Activated CD4-positive, alpha-beta T cell treated with anti-CD3 and anti-CD28 coated beads, Interleukin-2, Interleukin-6, amounts not matched to agents 100 ng/mL and 50 ng/mL, durations not matched to agents 16 hours and 8 hours (primary cell): Measurements from ENCODE around the gene LLGL2.
"Not testable (repeated sequence)": the region's sequence is repeated elsewhere in the genome, so short reads cannot be mapped to it uniquely, and the experiment has no call there.

ENCODE experiments used
- DNase-seq: peaks from one replicate; pipeline ENCODE4 v3.0.0-alpha.2; 2020

LLGL2 gene

DNA sequence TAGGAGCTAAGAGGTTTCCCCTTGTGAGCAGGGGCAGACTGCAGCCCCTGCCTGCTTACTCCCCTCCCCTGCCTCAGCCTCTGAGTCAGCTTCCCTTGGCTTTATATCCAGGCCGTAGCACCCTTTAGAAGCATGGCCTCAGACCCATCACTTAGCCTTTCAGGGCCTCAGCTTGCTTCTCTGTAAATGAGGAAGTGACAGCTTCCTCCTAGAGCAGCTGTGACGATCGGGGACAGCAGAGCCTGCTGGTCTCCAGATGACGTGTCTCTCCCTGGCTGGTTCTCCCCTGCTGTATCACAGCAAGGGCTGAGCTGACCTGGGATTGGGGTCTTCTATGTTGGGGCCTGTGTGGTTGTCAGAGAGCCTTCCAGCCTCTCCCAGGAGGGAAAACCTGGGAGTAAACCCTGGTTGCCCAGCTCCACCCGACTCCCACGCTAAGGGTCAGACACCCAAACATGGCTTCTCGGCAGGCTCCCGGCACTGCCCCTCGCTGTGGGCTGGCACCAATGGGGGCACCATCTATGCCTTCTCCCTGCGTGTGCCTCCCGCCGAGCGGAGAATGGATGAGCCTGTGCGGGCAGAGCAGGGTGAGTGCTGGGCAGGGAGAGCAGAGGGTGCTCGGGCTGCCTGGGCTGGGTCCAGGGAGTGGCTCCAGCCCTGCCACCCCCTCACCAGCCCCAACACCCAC, 45.8 kb downstream of the LLGL2 start:
- no peak for DNase-seq

DNA sequence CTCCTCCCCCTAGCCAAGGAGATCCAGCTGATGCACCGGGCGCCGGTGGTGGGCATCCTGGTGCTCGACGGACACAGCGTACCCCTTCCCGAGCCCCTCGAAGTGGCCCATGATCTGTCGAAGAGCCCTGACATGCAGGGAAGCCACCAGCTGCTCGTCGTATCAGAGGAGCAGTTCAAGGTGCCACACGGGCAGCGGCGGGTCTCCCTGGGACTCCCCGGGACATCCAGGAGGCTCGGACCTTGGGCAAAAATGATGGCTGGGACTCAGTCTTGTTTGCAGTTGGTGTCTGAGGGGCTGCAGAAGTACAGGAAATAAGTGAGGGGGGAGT, 46.4 kb downstream of the LLGL2 start:
- DNase-seq = no peak

DNA sequence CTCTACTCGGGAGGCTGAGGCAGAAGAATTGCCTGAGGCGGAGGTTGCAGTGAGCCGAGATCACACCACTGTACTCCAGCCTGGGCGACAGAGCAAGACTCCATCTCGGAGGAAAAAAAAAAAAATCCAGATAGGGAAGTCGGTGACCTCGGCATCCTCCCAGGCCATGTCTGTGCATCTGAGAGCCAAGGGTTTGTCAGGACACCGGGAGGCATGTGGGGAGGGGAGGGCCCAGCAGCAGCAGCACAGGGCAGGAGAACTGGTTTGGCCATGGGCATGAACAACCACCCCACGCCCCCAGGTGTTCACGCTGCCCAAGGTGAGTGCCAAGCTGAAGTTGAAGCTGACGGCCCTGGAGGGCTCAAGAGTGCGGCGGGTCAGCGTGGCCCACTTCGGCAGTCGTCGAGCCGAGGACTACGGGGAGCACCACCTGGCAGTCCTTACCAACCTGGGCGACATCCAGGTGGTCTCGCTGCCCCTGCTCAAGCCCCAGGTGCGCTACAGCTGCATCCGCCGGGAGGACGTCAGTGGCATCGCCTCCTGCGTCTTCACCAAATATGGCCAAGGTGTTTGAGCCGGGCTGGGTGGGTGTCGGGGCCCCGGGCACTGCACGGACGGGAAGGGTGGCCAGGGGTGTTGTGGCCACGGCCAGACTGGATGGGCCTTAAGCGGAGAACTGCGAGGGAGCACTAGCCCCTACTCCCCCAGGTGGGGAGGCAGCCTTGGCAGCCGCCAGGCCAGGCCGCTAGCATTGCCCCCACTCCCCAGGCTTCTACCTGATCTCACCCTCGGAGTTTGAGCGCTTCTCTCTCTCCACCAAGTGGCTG, 47.4 kb downstream of the LLGL2 start:
- no peak for DNase-seq

GRCh38 chr17:75573540-75573957, 48.1 kb downstream of the LLGL2 start:
- no peak for DNase-seq

GRCh38 chr17:75573994-75574393, 48.5 kb downstream of the LLGL2 start:
- no peak for DNase-seq

DNA sequence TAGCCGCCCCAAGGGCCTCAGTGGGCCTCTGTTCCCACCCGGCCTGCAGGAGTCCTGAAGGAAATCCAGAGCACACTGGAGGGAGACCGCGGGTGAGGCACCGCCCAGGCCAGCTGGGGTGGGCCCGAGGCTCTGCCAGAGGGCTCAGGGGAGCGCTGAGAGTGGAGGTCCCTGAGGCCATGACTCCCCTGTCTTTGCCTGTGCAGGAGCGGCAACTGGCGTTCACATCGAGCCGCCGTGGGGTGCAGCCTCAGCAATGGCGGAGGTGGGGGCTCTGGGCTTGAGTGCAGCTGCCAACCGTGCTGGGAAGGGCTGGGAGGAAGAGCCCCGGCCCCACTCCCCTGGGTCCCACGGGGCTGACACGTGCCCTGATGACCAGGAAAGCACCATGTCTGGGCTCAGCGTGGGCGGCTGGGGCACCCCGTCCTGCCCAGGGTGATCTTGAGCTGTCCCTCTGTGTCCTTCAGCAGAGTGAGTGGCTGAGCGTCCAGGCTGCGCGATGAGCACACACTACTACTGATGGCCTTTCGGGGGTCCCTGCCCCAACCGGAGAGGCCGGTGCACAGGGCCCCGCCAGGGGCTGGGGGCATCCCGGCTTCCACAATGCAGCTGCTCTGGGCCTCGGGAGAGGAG, 49.0 kb downstream of the LLGL2 start:
- no peak for DNase-seq

DNA sequence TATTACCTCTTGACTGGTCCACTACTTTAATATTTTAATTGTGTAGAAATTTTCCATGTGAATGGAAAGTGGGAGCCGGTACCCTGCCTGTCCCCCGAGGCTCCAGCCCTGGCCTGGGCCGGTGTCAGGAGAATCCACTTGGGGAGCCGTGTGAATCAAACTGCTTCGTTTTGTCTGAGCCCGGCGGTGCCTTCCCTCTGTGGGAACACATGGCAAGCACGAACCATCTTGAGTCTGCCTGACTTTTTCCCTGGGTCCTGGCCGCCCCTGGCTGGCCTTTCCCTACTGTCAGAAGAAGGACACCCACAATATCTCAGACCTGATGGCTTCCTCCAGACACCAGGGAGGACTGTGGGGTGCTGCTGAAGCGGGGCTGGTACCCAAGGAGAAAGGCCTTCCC, 49.7 kb downstream of the LLGL2 start:
- DNase-seq = no peak

GRCh38 chr17:75575728-75576127, 50.2 kb downstream of the LLGL2 start:
- DNase-seq = no peak

DNA sequence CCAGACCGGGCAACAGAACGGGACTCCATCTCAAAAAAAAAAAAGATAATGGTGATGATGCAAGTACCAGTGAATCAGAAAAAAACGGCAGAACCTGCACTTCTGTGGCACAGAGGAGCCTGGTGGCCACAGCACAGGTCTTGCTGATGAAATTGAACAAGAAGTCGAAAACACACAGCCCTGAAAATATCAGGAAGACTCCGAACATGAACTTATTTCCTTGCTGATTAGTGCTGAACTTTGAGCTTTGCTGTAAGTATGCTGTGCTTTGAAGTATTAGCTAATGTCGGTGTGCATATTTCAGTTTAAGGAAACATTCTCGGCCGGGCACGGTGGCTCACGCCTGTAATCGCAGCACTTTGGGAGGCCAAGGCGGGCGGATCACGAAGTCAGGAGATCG, 51.2 kb downstream of the LLGL2 start:
- DNase-seq = no peak

GRCh38 chr17:75581121-75581725, 55.7 kb downstream of the LLGL2 start:
- peak; percentile 47 for DNase-seq

DNA sequence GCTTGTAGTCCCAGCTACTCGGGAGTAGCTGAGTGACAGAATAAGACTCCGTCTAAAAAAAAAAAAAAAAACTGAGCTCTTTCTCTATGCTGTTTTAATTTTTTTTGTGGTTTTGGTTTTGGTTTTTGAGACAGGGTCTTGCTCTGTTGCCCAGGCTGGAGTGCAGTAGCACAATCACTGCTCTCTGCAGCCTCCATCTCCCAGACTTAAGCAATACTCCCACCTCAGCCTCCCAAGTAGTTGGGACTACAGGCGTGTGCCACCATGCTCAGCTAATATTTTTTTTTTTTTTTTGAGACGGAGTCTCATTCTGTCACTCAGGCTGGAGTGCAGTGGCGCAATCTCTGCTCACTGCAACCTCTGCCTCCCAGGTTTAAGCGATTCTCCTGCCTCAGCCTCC, 57.7 kb downstream of the LLGL2 start:
- DNase-seq = not testable (repeated sequence)

DNA sequence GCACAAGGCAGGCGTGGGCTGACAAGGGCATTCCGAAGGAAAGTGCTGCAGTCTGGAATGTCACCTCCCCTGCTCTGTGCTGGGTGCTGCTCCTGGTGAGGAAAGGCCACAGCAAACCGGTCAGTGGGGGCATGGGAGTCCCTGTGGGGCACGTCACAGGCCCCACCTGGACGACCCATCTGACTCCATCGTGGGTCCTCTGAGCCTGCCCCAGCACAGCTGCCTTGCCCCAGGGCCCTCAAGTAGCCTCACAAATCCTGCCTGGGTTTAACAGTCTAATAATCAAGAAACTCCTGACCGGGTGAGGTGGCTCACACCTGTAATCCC, 59.3 kb downstream of the LLGL2 start:
- DNase-seq = no peak

- DNase-seq = peak; percentile 69
These were observed 62.4 kb downstream of the LLGL2 start, which contains the start of gene MYO15B for GRCh38 chr17:75587675-75588595. MYO15B (plus strand) TSS chr17:75587800; CDS start chr17:75588058, 258 bp downstream.

GRCh38 chr17:75588596-75589011, 63.1 kb downstream of the LLGL2 start:
- no peak for DNase-seq

GRCh38 chr17:75589012-75589918, 63.8 kb downstream of the LLGL2 start:
- DNase-seq = peak; percentile 96

- no peak for DNase-seq
These were observed 64.4 kb downstream of the LLGL2 start for GRCh38 chr17:75589919-75590303.

GRCh38 chr17:75590314-75590761, 64.8 kb downstream of the LLGL2 start:
- DNase-seq = no peak

DNA sequence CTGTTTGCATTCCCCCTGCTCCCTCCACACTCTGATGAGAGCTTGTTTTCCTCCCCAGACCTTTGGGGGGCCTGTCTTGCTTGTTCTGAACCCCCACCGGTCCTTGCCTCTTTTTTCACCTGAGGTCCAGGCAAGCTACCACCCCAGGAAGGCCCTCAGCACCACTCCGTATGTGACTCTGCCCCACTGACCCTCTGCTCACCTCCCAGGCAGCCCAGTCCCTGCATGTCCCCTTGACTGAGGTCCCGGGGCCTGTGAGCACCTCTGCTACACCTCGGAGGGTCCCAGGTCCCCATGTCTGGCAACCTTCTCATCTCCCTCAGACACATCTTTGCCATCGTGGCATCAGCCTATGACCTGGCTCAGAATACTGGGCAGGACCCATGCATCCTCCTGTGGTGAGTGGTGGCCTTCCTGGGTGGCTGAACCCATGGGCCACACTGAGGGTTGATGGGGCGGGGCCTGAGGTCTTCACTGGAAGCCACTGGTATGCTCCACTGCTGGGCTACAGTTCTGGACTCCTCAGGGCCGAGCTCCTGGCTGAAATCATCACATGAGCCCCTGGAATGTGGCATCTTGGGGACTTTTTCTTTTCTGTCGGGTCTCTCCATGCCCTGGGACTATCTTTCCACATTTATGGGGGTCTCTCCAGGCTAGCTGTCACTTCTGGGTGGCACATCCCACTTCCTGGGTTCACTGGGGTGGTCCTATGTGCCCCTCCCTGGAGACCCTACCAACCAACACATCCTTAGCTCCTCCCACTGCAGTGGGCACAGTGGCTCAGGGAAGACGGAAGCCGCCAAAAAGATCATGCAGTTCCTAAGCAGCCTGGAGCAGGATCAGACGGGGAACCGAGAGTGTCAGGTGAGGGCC, 65.6 kb downstream of the LLGL2 start:
- no peak for DNase-seq

- no peak for DNase-seq
These were observed 66.3 kb downstream of the LLGL2 start for GRCh38 chr17:75591722-75592302.
